Breast epithelium (tissue), 3 donors: Measurements from ENCODE around the gene ABI3BP.

Experiments
- CTCF ChIP-seq, 3 donors: fragments of 450-650 bp; IDR thresholded peaks; one replicate each; pipeline ENCODE4 v1.5.1; 2016 to 2017; ENCODE audit warnings: antibody characterized with exemption in 3 of 3, mild to moderate bottlenecking in 3 of 3, moderate library complexity in 3 of 3
- POLR2A ChIP-seq: fragments of 450-650 bp; IDR thresholded peaks from one replicate; pipeline ENCODE4 v1.6.1; 2016; ENCODE audit warnings: antibody characterized with exemption, mild to moderate bottlenecking, moderate library complexity

GRCh38 chr3:100782906-100783305 lies 210.3 kb downstream of the ABI3BP start:
- TF ChIP-seq CTCF (IDR thresholded peaks at IDR 0.05) = no peak
- no peak for TF ChIP-seq POLR2A
